ENCODE measurements around the gene SARDH. TPM values are rescaled to one million over a fixed set of nuclear protein-coding genes. Genes with fewer than 3 reads are reported as not detected.

SARDH gene
- total and polyA plus RNA-seq, 9 of the 15 experiments (the other 6 are each of a cell fraction or from before 2014, with no cell fraction given) = 0.14 TPM; not detected in 8

DNA sequence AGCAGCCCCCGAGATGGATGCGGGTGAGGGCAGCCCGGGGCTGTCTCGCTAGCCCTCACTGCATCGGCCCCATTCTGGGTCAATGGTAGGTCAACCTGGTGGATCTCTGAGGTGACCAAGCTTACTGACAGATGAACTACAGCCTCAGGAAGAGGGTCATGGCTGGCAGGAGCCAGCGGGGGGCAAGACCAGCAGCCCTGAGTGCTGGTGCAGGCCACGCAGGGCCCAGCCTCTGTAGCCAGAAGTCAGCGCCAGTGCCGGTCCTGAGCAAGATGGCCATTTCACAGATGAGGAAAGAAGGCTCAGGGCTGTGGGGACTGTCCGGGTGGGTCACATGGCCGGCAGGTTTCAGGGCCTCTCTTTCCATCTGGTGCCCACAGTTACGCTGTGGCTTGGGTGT, 107.0 kb downstream of the SARDH start (continued):
- TF ChIP-seq REST (IDR thresholded peaks at IDR 0.05; ENCODE audit: borderline replicate concordance) = no peak
- TF ChIP-seq REST (CRISPR knock-in tag; IDR thresholded peaks at IDR 0.05; ENCODE audit: low read depth) = no peak
- no peak for TF ChIP-seq ZNF23 (CRISPR knock-in tag; IDR thresholded peaks at IDR 0.05)
